Renal pelvis (tissue), 4 donors: Measurements from ENCODE around the gene CACNB4. TPM values are rescaled to one million over a fixed set of nuclear protein-coding genes. Genes with fewer than 3 reads are reported as not detected.
A peak's percentile ranks its signal among the peaks of the same experiment; 100 is the strongest.
"Not testable (repeated sequence)": the region's sequence is repeated elsewhere in the genome, so short reads cannot be mapped to it uniquely, and the experiment has no call there.

Experiments used
- DNase-seq: peaks from one replicate; pipeline ENCODE4 v3.0.0-alpha.2; 2013
- polyA plus RNA-seq, 3 donors: library from polyadenylated mRNA; unstranded; fragments of 120-200 nt; gene quantifications; one replicate each; pipeline ENCODE4 v1.2.1, GENCODE V29; 2013; ENCODE audit not compliant: insufficient read length in 3 of 3

CACNB4 gene
- polyA plus RNA-seq, 3 donors: 9.5 to 14.4 (median 13.3) TPM

DNA sequence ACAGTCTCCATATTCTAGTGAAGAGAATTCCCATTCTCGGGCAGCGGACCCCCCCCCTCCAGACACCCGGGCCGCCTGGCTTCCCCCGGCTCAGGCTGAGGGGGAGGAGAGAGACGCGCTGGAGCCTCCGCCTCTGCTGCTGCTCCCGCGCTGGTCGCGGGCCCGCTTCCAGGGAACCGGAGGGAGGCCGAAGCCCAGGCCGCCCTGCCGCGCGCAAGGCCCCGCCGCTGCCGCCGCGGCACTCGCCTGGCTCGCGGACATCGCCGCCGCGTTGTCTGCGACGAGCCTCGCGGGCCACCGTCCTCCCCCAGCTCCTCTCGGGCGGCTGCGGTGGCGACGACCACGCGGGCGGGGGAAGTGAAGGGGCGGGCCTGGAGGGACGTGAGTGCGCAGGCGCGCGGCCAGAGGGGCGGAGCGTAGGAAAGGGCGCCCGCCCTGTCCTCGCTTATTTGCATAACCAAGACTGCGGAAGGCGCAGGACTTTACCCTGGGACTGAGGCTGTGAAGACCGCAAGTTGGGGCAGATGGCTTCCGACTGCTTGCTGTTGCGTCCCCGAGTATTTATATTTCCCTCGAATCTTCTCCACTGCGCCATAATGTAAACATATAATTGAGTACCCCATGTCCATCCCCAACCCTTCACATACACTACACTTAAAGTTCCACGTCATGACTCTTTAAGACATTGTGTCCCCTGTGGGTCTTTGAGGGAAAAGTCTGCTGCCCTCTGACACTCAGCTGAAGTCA lies 270.5 kb downstream of the CACNB4 start, which contains the start of gene ARL5A:
Gene ARL5A (minus strand): TSS at position 279 of the 747 bp plus-strand sequence. CDS start 245 bp downstream, at position 34.
- peak; percentile 95 for DNase-seq

DNA sequence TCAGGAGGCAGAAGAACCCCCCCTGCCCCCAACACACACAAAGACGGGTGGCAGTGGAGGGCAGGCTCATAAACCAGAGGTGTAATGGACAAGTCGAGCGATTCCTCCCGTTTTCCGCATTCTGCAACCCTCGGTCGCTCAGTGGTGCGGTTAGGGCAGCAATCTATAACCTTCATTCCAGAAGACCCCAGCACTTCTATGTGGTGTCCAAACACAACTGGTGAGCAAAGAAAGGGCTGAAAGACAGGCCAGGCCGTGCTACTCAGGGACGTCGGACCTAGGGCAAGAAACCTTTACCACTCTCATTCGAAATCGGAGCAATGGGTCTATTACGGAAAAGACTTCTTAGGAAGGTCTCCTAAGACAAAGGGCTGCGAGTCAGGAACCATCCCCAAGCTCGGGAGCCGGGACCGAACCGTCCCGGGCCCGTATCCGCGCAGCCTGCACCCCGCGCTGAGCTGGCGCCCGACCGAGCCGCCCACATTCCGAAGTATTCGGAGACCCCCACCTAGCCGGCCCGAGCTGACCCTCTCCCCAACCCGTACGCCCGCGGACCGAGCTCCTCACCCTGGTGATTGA lies 271.2 kb downstream of the CACNB4 start:
- DNase-seq: no peak

DNA sequence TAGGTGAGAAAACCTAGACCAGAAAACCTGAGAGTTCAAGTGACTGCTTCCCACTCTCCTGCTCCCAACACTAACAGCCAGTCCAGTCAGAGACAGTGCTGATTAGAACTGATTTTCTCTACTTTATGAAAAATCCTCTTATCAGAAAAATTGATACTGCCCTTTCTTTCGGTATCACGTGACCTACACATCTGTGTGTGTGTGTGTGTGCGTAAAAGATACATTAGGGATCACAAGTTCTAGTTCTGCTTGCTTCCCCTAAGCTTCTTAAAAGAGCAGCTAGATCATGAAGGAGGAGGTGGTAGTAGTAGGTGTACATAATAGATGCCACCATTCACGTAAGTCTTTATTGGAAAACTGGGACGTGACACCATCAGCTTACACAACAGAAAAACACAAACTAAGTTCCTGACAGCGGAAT lies 272.1 kb downstream of the CACNB4 start:
- no peak for DNase-seq

DNA sequence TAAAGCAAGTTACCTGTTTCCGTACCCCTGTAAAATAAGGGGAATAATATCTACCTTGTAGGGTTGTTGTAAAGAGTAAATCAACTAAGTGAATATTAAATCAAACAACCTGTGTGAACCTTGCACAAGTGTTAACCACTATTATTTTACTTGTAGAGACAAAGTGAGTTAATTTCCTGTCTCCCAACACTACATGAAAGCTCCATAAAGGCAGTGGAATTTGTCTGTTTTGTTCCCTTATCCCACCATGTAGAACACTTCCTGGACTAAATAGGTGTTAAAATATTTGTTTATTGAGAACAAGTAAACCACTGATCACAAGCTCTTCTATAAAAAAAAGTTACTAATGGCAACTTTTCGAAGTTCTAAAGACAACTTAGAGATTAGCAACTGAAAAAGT lies 274.0 kb downstream of the CACNB4 start:
- no peak for DNase-seq

DNA sequence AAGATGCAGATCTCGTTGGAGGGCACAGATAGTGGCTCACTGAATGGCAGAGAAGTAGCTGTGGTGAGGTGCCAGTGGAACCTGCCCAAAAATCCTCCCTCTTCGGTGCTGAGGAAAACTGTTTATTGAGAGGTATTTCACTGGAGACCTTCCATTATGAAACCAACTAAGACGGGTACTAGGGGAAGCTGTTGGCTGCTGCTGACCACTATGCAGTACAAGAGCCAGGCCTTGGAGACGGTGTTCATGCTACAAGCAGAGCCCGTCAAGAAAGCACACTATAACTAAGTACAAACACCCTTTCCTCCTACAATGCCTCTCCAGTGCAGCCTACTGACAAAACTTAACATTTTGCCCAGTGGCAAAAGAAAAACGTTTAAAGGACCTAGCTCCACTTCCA lies 275.2 kb downstream of the CACNB4 start:
- no peak for DNase-seq

DNA sequence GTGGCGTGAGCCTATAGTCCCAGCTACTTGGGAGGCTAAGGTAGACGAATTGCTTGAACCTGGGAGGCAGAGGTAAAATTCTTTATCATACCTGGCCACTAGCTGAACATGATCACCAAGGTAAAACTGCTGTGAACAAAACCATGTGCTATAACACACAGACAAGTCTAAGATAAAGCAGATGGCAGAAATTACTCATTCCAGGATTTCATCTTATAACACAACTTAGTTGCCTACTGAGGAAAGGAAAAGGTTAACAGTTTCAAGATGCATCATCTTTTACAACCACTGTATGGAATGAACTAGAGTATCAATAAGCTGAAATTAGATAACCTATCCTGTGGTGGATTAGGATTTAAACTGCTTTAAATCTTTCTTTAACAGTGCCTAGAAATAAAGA lies 278.9 kb downstream of the CACNB4 start:
- no peak for DNase-seq

DNA sequence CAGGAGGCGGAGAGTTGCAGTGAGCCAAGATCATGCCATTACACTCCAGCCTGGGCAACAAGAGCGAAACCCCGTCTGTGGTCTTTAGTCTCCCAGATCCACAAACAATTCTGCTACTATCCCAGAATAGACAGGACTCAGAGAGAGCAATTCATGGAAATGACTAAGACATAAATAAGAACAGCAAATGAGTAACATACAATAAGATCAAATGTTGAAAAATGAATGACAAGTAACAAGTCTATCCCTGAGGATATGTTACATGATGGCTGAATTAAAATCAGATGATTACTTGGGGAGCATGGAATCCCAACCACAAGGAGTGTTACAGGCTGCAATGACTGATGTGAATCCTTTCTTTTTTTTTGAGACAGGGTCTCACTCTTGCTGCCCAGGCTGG lies 280.9 kb downstream of the CACNB4 start:
- DNase-seq: no peak

DNA sequence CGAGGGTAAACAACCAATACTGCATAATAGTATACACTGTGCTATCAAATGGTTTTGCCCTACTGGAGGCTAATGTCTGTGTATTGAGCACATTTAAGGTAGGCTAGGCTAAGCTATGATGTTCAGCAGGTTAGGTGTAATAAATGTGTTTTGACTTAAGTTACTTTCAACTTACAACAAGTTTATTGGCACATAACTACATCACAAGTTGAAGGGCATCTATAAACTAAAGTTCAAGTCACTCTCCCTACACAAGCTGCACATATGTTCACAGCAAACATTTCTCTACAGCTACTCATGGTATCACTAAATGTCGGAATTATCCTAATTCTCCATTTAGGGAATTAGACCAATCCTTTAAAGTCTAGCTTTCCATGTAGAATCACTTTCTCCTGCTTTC lies 282.0 kb downstream of the CACNB4 start:
- no peak for DNase-seq

DNA sequence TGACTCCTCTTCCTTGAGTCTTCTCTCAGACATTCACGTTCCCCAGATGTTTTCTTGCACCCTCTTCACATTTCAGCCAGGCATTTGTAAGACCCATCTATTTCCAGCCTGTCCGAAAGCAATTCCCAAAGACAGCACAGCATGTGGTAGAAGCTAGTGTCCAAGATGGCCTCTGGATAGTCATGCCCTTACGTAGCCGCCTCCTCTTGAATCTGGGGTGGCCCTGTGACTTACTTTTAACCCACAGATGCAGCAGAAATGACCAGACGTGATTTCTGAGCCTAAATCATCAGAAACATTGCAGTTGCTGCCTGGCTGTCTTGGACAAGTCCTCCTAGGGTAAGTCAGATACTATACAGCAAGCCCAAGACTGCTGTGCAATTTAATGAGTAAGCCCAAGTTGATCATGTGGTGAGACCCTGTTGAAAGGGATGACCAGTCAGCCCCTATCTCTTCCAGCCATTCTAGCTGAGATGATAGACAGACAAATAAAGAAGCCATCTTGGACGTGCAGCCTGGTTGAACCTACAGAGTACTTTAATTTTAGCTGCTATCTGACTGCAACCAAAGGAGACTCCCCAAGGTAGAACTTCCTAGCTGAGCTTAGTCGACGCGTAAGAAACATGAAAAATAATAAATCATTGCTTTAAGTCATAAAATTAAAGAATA lies 282.9 kb downstream of the CACNB4 start:
- no peak for DNase-seq

DNA sequence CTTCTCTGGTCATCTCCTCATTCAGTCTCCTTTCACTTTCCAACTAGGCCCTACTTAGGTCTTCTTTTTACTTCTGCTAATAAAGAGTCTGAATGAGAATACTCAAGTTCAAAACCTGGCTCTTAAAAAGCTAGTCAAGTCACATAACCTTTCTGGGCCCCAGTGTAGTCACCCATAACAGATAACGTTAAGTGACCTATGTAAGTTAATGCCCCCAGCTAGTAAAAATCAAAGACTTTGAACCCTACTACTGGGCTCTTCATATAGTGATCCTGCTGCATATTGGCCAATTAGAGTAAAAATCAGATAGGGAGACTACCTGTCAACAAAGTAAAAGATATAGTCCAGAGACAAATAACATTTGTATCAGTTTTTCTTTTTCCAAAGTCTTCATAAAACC lies 288.4 kb downstream of the CACNB4 start:
- no peak for DNase-seq

DNA sequence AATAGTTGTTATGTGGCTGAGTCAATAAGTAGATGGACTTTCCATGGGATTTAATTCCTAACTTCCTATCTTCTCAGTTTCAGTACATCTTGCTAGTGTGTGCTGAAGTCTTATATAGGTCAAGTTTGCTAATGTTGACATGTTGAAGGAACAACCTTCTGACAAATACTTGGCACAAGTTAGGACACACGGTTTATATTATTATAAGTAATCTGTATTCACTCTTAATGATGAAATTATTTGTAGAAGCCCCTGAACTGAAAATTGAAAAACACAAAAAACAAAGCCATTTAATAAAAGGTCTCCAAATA lies 289.8 kb downstream of the CACNB4 start:
- DNase-seq: no peak

DNA sequence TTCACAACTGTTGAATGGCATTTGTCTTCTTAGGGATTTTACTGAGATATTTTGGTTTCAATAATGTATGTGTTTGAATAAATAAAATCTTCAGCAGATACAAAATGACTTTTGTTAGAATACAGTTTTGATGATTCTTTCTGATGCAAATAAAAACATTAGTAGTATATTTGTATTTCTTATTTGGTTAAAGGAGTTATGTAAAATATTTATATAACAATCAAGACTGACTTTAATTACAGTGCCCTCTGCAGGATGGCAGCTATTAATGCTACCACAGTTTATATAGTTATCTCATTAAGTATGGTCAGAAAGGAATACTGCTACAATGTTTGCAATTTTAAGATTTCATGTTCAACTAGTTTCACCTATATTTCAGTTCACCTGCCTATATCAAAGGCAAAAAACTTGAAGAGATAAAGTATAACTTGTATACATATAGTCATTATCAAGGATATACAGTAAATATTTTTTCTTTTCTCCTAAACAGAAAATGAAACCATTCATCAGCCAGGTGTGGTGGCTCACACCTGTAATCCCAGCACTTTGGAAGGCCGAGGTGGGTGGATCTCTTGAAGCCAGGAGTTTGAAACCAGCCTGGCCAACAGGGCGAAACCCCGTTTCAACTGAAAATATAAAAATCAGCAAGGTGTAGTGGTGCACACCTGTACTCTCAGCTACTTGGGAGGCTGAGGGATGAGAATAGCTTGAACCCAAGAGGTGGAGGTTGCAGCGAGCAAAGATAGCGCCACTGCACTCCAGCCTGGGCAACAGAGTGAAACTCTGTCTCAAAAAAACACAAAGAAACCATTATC lies 290.4 kb downstream of the CACNB4 start:
- DNase-seq: no peak

DNA sequence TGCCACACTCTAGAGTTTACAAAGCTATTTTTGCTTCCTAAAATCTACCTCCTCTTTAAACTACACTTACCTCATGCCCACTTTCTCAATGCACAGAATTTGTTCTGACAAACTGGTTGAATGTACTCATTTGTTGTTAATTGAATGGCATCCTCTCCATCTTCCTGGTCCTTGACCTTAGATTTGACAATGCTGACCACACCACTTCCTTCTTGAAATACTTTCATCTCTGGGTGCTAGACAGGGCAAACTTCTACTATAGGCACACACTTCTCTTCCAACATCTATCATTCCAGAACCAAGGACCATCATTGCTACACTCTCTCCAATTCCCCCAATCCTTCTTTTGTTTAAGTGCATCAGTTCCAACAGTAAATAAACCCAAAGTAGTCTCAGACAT lies 292.9 kb downstream of the CACNB4 start:
- DNase-seq: no peak

DNA sequence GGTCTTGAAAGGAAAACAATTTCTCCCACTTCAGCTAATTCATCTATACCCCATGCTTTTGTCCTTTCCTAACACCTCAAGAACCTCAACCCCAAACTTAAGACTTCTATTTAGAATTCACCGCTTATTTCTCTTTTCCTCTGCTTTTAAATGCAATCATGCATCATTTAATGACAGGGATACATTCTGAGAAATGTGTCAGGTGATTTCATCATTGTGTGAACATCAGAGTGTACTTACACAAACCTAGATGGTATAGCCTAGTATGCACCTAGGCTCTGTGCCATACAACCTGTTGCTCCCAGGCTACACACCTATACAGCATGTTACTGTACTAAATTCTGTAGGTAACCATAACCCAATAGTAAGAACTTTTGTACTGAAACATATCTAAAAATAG lies 293.5 kb downstream of the CACNB4 start:
- no peak for DNase-seq

DNA sequence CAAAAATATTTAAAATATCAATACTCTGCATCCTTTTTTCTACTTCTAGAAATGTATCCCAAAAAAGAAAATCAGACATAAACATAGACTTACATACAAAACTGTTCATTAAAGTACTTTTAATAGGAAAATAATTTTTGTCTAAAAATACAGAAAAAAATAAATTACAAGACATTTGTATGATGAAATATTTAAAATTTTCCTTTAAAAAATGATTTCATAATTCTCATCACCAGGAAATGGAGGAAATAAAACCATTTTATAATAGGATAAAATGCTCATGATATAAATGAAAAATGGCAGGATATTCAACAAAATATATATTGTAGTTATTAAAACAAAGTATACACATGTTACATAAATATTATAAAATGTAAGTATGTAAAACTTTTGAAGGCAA lies 295.0 kb downstream of the CACNB4 start:
- DNase-seq: no peak

DNA sequence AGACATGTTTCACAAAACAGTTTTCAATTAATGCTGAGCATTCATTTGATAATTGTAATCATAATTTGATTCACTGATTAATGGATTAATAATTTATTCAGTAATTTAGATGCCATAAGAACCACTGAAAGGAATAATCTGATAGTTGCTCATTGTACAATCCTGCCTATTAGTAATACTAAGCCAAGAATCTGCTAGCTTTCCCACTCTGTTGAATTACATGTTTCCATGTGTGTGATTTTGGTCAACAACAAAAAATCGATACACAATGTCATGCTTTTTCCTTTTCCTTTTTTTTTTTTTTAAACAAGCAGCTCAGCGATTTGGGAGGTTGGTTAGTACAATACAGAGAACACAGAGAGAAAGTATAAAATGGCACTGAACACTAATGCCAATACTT lies 296.5 kb downstream of the CACNB4 start:
- no peak for DNase-seq

DNA sequence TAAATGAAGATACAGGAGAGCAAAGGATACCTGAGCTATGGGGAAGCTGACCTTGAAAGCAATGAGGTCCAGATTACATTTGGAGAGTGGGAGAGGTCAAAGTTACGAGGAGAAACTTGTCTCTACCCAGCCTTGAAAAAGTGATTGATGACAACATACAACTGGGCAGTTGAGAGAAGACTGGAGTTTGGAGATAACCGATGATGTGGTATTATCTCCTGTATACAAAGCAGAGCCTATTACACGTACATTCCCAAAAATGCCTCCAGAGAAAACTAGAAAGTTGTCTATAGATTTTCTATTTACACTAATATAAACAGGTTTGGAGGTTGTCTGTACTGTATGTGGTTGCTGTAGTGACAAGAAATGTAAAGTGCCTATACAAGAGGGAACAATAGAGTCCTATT lies 299.0 kb downstream of the CACNB4 start:
- DNase-seq: no peak

DNA sequence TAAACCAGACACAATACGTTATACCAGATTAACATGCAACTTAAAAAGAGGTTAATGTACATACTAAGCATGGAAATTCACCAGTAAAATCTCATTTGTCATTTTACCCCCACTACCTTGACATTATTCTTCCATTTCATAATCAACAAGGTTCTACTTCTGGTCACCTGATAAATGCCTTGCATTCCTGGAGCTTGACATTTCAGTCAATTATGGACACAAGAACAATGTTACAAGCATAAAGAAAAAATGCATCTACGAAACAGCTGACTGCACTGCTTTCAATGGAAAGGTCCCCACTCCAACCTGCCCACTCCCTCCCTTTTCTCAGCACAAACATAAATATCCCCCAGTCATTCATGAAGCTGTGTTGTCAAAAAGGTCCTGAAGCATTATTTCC lies 302.1 kb downstream of the CACNB4 start:
- DNase-seq: no peak

DNA sequence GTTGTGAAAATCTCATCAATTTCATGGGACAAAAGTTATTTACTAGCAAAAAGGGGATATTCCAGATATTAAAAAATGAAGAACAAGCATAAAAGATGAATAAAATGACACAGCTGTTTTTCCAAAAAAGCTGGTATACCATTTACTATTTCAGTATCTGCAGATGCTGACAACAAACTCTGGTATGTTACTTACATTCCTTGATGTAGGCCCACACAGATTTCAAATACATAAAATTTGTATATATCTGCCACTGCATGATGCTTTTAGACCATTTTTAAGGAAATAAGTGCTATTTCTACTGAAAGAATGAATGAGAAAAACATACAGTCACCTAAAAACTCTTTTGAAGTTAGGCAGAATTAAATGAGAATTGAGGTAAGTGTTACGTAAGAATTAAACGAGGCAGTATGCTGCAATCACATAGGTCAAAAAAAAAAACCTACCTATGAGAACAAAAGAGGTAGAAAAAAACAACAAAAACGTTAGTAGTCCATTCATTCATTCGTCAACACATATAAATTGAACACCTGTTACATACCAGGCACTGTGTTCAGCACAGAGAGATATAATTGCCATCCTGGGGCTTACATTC lies 303.1 kb downstream of the CACNB4 start:
- no peak for DNase-seq

DNA sequence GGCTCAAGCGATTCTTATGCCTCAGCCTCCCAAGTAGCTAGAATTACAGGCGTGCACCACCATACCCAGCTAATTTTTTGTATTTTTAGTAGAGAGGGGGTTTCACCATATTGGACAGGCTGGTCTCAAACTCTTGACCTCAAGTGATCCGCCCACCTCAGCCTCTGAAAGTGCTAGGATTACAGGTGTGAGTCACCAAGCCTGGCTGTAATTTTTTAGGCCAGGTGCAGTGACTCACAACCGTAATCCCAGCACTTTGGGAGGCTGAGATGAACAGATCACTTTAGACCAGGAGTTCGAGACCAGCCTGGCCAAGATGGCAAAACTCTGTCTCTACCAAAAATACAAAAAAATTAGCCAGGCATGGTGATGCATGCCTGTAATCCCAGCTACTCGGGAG lies 304.4 kb downstream of the CACNB4 start:
- not testable (repeated sequence) for DNase-seq

DNA sequence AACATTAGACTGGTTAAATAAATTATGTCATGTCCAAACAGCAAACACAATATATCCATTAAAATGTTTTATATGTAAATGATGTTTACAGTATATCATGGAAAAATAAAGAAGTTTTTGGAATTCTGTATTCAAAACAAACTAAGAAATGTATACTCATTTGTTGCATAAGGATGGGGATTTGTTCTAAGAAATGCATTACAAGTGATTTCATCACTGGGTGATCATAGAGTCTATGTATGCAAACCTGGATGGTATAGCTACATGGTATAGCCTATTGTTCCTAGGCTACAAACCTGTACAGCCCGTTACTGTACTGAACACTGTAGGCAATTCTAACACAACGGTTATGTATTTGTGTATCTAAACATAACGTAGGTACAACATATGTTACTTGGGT lies 305.7 kb downstream of the CACNB4 start:
- DNase-seq: no peak

DNA sequence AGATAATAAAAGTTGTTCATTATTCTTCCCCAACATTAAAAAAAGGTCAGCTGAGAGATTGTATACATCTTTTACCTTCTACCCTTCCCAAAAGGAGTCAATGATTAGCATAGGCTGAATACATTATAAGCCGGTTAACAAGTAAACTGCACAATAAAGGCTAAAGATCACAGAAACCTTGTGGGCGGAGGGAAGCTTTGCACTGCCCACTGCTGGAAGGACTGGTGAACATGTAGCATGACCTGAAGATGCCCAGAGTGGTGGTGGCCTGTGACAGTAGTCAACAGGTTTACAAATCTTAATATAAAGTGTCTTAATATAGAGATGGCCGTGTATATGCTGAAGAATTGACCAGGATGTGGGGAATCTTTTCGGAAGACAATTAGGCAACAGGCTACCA lies 306.3 kb downstream of the CACNB4 start:
- no peak for DNase-seq
